Heart right ventricle (tissue), 16 donors: ENCODE measurements around the gene TMSB15B. TPM values are rescaled to one million over a fixed set of nuclear protein-coding genes. Genes with fewer than 3 reads are reported as not detected.
"Not testable (repeated sequence)": the region's sequence is repeated elsewhere in the genome, so short reads cannot be mapped to it uniquely, and the experiment has no call there.

Experiments used
- ATAC-seq, 8 donors: fragments of 200-7000 bp; cut with Tn5 transposase; one replicate each; pipeline ENCODE4 v1.9.1; 2020; ENCODE audit warnings: mild to moderate bottlenecking in 8 of 8, moderate library complexity in 8 of 8, moderate number of reproducible peaks in 1 of 8
- DNase-seq, 2 donors: peaks; one replicate each; pipeline ENCODE4 v3.0.0-alpha.2; 2020
- H3K27ac ChIP-seq, 10 donors: fragments of 200-600 bp; sonication (generic) in 2 of 10; one replicate each; pipeline versions ENCODE4 v1.5.0 to v1.8.0; 2020 to 2022; ENCODE audit warnings: mild to moderate bottlenecking in 3 of 10
- H3K27me3 ChIP-seq, 7 donors: fragments of 200-600 bp; one replicate each; pipeline ENCODE4 v1.8.0; 2021 to 2022; ENCODE audit warnings: mild to moderate bottlenecking in 2 of 7
- H3K36me3 ChIP-seq, 9 donors: fragments of 200-600 bp; sonication (generic) in 1 of 9; one replicate each; pipeline versions ENCODE4 v1.5.0 to v1.8.0; 2020 to 2022; ENCODE audit warnings: mild to moderate bottlenecking in 2 of 9
- H3K4me1 ChIP-seq, 9 donors: fragments of 200-600 bp; sonication (generic) in 1 of 9; one replicate each; pipeline versions ENCODE4 v1.5.0 to v1.8.0; 2020 to 2022; ENCODE audit warnings: mild to moderate bottlenecking in 4 of 9
- H3K4me3 ChIP-seq, 10 donors: fragments of 200-600 bp; sonication (generic) in 2 of 10; one replicate each; pipeline versions ENCODE4 v1.5.0 to v1.8.0; 2020 to 2022; ENCODE audit warnings: mild to moderate bottlenecking in 7 of 10, moderate library complexity in 2 of 10
- H3K9me3 ChIP-seq, 11 donors: fragments of 200-600 bp in 10 of 11; sonication (generic) in 2 of 11; one replicate each; pipeline versions ENCODE4 v1.5.0 to v1.8.0; 2013 to 2022; ENCODE audit warnings: mild to moderate bottlenecking in 2 of 11, control low read depth in 1 of 11, moderate library complexity in 1 of 11
- WGBS, 2 donors: extraction: QIAGEN DNeasy Blood & Tissue Kit; methylation state at CpG; one replicate each; pipeline ENCODE4 v1.1.7; 2013; ENCODE audit warnings: inconsistent platforms in 1 of 2; 5-methylcytosine and 5-hydroxymethylcytosine counted together
- intact Hi-C, 10 donors: fragments of 100-400 bp; cut with DNase I; formaldehyde crosslinking; loops; one replicate each; pipeline versions ENCODE4 v1.11.1 to v1.14.2; 2022
- polyA plus RNA-seq, 2 donors: library from polyadenylated mRNA; stranded (reverse); fragments of 200-250 nt; gene quantifications; one replicate each; pipeline ENCODE4 v1.2.3, GENCODE V29; 2013
- total RNA-seq, 10 donors: library from RNA; stranded (reverse); fragmentation: NEBNext Ultra II Directional in 3 of 10; extraction: Animal tissue kit (Norgen Biotek cat#: 25700) in 3 of 10; gene quantifications; one replicate each; pipeline versions ENCODE4 v1.2.1 to v1.2.4, GENCODE V29; 2021 to 2023
- TF ChIP-seq, protein P1 (sequence below), 9 donors: fragments of 200-600 bp; sonication (generic) in 2 of 9; IDR thresholded peaks; one replicate each; pipeline versions ENCODE4 v1.5.0 to v1.8.0; 2021 to 2022; ENCODE audit warnings: antibody characterized with exemption in 9 of 9, mild to moderate bottlenecking in 5 of 9, moderate library complexity in 1 of 9
- donor health status: Arrhythmogenic right ventricular cardiomyopathy.
- donor health status: ischemic (EF 13 %, LVEDD 7.1; RV severe dilation, severe dysfunction).
- donor health status: healthy with polysubstance abuse.
- donor health status: DM: no; HTN: yes; CAD: no.
- donor health status: DM: no; HTN: no; CAD: no.
- donor health status: ischemic (EF 25% LVEDD 6.9; RV normal size, moderate dysfunction).
- donor health status: ischemic (EF 25% LVEDD 5.7; RV mildly dilated, moderate dysfunction).
- donor health status: healthy.
- donor health status: DM: yes; HTN: yes; CAD: no.
- donor health status: Ischemic cardiomyopathy.
- donor health status: ischemic (EF 35%, LVEDD 5.7; RV mildly dilated, moderate dysfunction).
- donor health status: nonischemic (EF 11% LVEDD 7.7; RV severe dilation, severe dysfunction).
- donor health status: DM: yes; HTN: yes; CAD: no.
- donor health status: PGD.
- donor health status: ischemic (EF 29% LVEDD 5.4; RV normal size, mild dysfunction).
- donor health status: nonischemic (EF 23%, LVEDD 6.1; RV moderate dilation, normal function).

The TMSB15B gene
- total and polyA plus RNA-seq, 12 donors: 0.28 to 1.6 (median 0.51) TPM; not detected in 2

DNA sequence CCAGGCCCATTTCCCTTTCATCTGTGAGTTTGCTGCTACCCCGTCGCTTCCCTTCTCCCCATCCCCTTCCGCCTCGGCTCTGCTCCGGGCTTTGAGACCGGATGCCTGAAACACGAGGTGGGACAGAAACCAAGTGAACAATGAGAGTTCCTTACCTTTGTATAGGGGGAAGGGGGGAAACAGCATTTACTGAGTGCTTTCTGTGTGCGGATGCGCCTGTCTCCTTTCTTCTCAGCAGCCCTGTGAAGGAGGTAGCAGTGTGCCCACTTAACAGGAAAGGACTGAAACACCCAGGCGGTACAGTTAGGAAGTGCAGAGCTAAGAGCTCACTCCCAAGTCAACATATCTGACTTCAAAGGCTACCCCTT is 43.2 kb upstream of the TMSB15B start:
- ATAC-seq: peak; percentile 37 to 68 (median 52)
- H3K4me1 ChIP-seq: peaks cover 0 to 5% (median 0%) of the 10 kb centered on the region in 9 donors
- no peaks in the 10 kb centered on the region for H3K9me3 ChIP-seq
- intact Hi-C loops: no loop called here
- TF ChIP-seq, protein P1, sequence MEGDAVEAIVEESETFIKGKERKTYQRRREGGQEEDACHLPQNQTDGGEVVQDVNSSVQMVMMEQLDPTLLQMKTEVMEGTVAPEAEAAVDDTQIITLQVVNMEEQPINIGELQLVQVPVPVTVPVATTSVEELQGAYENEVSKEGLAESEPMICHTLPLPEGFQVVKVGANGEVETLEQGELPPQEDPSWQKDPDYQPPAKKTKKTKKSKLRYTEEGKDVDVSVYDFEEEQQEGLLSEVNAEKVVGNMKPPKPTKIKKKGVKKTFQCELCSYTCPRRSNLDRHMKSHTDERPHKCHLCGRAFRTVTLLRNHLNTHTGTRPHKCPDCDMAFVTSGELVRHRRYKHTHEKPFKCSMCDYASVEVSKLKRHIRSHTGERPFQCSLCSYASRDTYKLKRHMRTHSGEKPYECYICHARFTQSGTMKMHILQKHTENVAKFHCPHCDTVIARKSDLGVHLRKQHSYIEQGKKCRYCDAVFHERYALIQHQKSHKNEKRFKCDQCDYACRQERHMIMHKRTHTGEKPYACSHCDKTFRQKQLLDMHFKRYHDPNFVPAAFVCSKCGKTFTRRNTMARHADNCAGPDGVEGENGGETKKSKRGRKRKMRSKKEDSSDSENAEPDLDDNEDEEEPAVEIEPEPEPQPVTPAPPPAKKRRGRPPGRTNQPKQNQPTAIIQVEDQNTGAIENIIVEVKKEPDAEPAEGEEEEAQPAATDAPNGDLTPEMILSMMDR (IDR thresholded peaks at IDR 0.05): peak in 2 of 9 donors; percentile 10 to 21
- DNase-seq: no peak
- peak overlapping the region; percentile 48 to 76 (median 63) for H3K4me3 ChIP-seq
- H3K36me3 ChIP-seq: no peaks in the 10 kb centered on the region
- peaks cover 0 to 47% (median 0%) of the 10 kb centered on the region in 7 donors for H3K27me3 ChIP-seq
- H3K27ac ChIP-seq: peak overlapping the region in 9 of 10 donors; percentile 60 to 82 (median 72)
- WGBS, 2 donors: 5 to 17% methylated on average over 3 to 10 of the region's 10 CpGs

DNA sequence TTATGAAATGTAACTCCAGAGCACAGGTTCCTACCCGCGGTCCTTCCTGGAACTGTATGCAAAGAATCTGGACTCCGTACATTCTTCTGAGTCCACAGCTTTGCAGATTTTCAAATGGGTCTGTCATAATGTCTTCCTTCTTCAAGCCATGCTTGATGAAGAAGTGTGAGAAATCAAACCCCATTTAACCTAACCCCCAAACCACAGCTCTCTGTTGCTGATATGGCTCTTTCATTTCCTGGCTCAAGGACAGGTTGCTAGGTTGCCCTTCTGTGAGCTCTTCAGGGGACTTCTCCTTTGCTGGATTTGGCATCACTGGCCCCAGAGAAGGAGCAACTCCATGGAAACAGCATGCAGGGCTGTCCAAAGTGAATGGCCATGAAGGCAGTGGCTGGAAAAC is 41.9 kb upstream of the TMSB15B start:
- H3K4me3 ChIP-seq, H3K4me1 ChIP-seq, H3K9me3 ChIP-seq, H3K27ac ChIP-seq, H3K36me3 ChIP-seq, intact Hi-C loops, ATAC-seq, DNase-seq: not testable (repeated sequence)
- H3K27me3 ChIP-seq: peaks cover 0 to 35% (median 0%) of the 10 kb centered on the region in 7 donors
- 71 to 87% methylated on average over 3 of the region's 3 CpGs for WGBS, 2 donors

DNA sequence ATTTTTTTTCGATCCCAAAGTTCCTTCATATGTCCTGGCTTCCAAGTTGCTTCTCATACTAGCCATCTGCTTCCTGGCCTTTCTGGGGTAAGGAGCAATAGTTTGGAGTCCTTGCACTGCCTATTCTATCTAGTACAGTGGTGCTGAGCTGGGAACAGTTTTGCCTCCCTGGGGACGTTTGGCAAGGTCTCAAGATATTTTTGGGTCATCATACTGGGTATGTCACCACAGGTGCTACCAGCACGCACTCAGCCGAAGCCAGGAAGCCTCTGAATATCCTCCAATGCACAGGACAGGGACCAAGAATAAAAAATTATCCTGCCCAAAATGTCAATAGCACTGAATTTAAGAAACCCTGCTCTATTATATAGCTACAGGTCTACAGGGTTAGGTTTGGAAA is 35.4 kb upstream of the TMSB15B start:
- intact Hi-C loops: no loop called here
- no peaks in the 10 kb centered on the region for H3K4me1 ChIP-seq

DNA sequence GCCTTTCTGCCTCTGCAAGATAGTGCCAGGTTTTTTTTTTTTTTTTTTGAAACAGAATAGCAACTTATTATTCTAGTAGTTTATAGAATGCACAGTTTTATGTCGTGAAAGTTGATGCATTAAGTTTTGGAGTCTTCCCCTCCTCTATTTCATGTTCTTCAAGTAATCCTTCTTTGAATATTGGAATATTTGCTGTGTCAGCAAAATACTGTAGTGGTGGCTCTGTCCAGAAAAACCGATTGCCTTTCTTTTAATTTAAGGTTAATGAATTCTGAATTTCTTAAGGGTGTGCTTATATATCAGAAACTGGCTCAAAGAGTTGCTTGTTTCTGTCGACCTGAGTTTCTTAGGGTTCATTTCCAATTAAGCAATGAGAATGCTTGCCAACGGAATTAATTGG is 34.8 kb upstream of the TMSB15B start:
- Histone ChIP-seq H3K9me3 (no peaks in the 10 kb centered on the region), H3K27me3 (peaks cover 0 to 5% (median 0%) of the 10 kb centered on the region in 7 donors), H3K4me1 (no peaks in the 10 kb centered on the region), H3K36me3 (no peaks in the 10 kb centered on the region), H3K27ac (no peak overlapping the region), H3K4me3 (no peak overlapping the region)
- no peak for DNase-seq
- intact Hi-C loops: no loop called here
- 89 to 92% methylated on average over 4 of the region's 4 CpGs for WGBS, 2 donors
- TF ChIP-seq, protein P1 (IDR thresholded peaks at IDR 0.05): no peak
- ATAC-seq: no peak

More for the DNA sequence above, 35.4 kb upstream of the TMSB15B start:
- Histone ChIP-seq H3K9me3 (no peaks in the 10 kb centered on the region), H3K27me3 (peaks cover 0 to 5% (median 0%) of the 10 kb centered on the region in 7 donors), H3K27ac (no peak overlapping the region), H3K4me3 (no peak overlapping the region), H3K36me3 (no peaks in the 10 kb centered on the region)
- DNase-seq (no peak), ATAC-seq (no peak)
- TF ChIP-seq, protein P1 (IDR thresholded peaks at IDR 0.05): no peak
- 84 to 88% methylated on average over 4 of the region's 4 CpGs for WGBS, 2 donors

DNA sequence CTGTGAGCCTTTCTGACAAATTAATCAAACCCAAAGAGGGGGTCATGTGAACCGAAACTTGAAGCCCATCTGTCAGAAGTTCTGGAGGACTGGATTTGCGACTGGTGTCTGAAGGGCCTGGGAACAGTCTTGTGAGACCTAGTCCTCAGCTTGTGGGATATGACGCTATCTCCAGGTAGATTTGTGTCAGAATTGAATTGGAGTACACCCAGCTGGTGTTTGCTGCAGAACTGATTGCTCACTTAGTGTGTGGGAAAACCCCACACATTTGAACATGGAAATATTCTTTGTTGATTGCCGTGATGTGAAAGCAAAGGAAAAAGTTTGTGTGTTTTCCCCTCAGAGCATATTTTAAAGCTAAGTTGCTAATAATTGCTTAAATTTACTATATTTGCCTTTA is 30.3 kb upstream of the TMSB15B start:
- Histone ChIP-seq H3K4me1 (no peaks in the 10 kb centered on the region), H3K27me3 (peaks cover 0 to 5% (median 0%) of the 10 kb centered on the region in 7 donors), H3K27ac (no peak overlapping the region), H3K36me3 (no peaks in the 10 kb centered on the region), H3K4me3 (no peak overlapping the region), H3K9me3 (peaks cover 0 to 2% (median 0%) of the 10 kb centered on the region in 11 donors)
- WGBS, 2 donors: 87 to 93% methylated on average over 4 of the region's 4 CpGs
- DNase-seq (no peak), ATAC-seq (no peak)
- intact Hi-C loops: no loop called here
- TF ChIP-seq, protein P1 (IDR thresholded peaks at IDR 0.05): no peak

DNA sequence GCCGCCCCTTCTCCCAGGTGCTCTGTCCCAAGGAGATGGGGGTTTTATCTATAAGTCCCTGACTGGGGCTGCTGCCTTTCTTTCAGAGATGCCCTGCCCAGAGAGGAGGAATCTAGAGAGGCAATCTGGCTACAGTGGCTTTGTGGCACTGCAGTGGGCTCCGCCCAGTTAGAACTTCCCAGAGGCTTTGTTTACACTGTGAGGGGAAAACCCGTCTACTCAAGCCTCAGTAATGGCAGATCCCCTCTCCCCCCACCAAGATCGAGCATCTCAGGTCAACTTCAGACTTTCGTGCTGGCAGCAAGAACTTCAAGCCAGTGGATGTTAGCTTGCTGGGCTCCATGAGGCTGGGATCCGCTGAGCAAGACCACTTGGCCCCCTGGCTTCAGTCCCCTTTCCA is 22.2 kb upstream of the TMSB15B start:
- intact Hi-C loops: loop anchor here in 1 of 10 donors (1.0 kb wide), 1 partner anchor 95 kb away; no protein-coding TSS in a partner anchor
- WGBS, 2 donors: 88 to 91% methylated on average over 4 to 6 of the region's 6 CpGs
- H3K27ac ChIP-seq, H3K36me3 ChIP-seq, DNase-seq, H3K4me1 ChIP-seq, H3K9me3 ChIP-seq, H3K4me3 ChIP-seq, ATAC-seq: not testable (repeated sequence)
- peaks cover 0 to 21% (median 0%) of the 10 kb centered on the region in 7 donors for H3K27me3 ChIP-seq
